ENCODE data around the gene MED16. TPM values are rescaled to one million over a fixed set of nuclear protein-coding genes. Genes with fewer than 3 reads are reported as not detected.

MED16 gene
- total and polyA plus RNA-seq, 10 of the 15 experiments (the other 5 are each of a cell fraction or from before 2014, with no cell fraction given): 0.56 to 51.1 (median 13.6) TPM

DNA sequence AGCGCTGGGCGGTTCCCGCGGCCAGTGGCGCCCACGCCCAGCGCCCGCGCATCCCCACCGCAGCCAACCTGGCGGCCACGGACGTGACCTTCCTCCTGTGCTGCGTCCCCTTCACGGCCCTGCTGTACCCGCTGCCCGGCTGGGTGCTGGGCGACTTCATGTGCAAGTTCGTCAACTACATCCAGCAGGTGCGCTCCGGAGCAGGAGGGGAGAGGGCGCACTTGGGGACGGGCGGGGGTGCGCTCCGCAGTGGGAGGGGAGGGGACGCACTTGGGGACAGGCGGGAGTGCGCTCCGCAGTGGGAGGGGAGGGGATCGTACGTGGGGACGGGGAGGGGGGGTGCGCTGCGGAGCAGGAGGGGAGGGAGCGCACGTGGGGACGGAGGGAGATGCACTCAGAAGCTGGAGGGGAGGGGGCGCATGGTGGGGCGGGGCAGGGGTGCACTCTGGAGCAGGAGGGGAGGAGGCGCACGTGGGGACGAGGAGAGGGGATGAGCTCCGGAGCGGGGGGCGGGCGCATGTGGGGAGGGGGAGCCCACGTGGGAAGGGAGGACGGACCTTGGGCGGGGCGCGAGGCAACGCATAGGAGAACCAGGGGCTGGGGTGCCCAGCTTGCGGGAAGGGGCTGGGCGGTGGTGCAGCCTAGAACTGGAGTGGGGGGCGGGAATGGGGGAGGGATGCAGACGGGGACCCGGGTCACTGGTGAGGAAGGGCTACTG, 25.7 kb upstream of the MED16 start:
- WGBS (ENCODE audit: insufficient coverage, insufficient replicate concordance, low lambda C conversion rate, missing lambda C conversion rate): 2% methylated on average over 17 of the region's 58 CpGs
- ChIA-PET CTCF (interaction anchor here (0.9 to 4.6 kb wide), 3 partner anchors 25 to 145 kb away, joined by 3 to 50 read pairs (median 5); partner anchors contain the start of genes MED16 and RNU6-9), RAD21 (ENCODE audit: unreplicated experiment) (interaction anchor here (0.6 to 3.6 kb wide), 7 partner anchors 10 to 92 kb away, joined by 3 to 46 read pairs (median 5); partner anchors contain the start of genes MED16, RNU6-9 and WDR18), POLR2A (interaction anchor here (0.6 to 1.6 kb wide), 5 partner anchors 18 to 410 kb away, joined by 3 to 8 read pairs (median 6); no protein-coding TSS in a partner anchor), SMC1A (ENCODE audit: uncharacterized antibody, unreplicated experiment) (interaction anchor here (1.1 kb wide), 1 partner anchor 11 kb away, joined by 4 read pairs; no protein-coding TSS in a partner anchor)
- H3K9ac ChIP-seq (ENCODE audit: control insufficient read depth, insufficient read depth, low read length): no peak overlapping the region
- in situ Hi-C loops (cut with MboI): no loop called here
- no peak overlapping the region for H3K27ac ChIP-seq (ENCODE audit: control insufficient read depth, insufficient read depth)
- no peak for DNase-seq (ENCODE audit: low read depth, low spot score)
- no peak overlapping the region for H2AFZ ChIP-seq (ENCODE audit: control insufficient read depth, low read depth, low read length)
- TF ChIP-seq, protein P1, sequence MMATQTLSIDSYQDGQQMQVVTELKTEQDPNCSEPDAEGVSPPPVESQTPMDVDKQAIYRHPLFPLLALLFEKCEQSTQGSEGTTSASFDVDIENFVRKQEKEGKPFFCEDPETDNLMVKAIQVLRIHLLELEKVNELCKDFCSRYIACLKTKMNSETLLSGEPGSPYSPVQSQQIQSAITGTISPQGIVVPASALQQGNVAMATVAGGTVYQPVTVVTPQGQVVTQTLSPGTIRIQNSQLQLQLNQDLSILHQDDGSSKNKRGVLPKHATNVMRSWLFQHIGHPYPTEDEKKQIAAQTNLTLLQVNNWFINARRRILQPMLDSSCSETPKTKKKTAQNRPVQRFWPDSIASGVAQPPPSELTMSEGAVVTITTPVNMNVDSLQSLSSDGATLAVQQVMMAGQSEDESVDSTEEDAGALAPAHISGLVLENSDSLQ (IDR thresholded peaks at IDR 0.05): no peak
- TF ChIP-seq TARDBP (IDR thresholded peaks at IDR 0.05; ENCODE audit: borderline replicate concordance) (no peak), BHLHE40 (IDR thresholded peaks at IDR 0.05; ENCODE audit: borderline replicate concordance in 1 of 2, low read depth in 2 of 2, low read length in 1 of 2) (peak in 1 of 2 experiments; percentile 46; a peak in 2 of 4 replicates), NR2F1 (conservative IDR thresholded peaks at IDR 0.05) (peak; percentile 43; the same call in 1 of the 2 replicates)
- no peak for FAIRE-seq
- H3K4me1 ChIP-seq (ENCODE audit: control insufficient read depth, insufficient read depth, low read length): peaks cover 28% of the 10 kb centered on the region
- no peaks in the 10 kb centered on the region for H3K9me3 ChIP-seq (replicated peaks; ENCODE audit: control insufficient read depth, insufficient read depth, low read length)
- BruUV-seq (replicated peaks): no TSS peak
- no peaks in the 10 kb centered on the region for H3K79me2 ChIP-seq (ENCODE audit: control insufficient read depth, insufficient read depth, low read length)
- no peak for ATAC-seq
- H3K36me3 ChIP-seq (ENCODE audit: control insufficient read depth in 2 of 2, insufficient read depth in 2 of 2, low read length in 1 of 2): no peaks in the 10 kb centered on the region
- H3K4me3 ChIP-seq: no peak overlapping the region
- peaks cover 0 to 2% of the 10 kb centered on the region in 2 experiments; a peak in 1 of 4 replicates for H3K27me3 ChIP-seq (replicated peaks in 1 of 2; ENCODE audit: control insufficient read depth in 2 of 2, insufficient read depth in 2 of 2, low read length in 1 of 2)
- H4K20me1 ChIP-seq (ENCODE audit: control insufficient read depth, insufficient read depth): no peaks in the 10 kb centered on the region
- 0 out of 2 replicates have a peak overlapping the region, but pooled peaks have one; percentile 9 for H3K4me2 ChIP-seq (ENCODE audit: control insufficient read depth, insufficient read depth)
- intact Hi-C loops (cut with micrococcal nuclease; ENCODE audit: unreplicated experiment): no loop called here
